Endothelial cell of hepatic sinusoid (primary cell): ENCODE results near the gene COL4A1.

Source experiments
- in situ Hi-C: cut with HindIII; loops from 2 replicates; pipeline ENCODE4 v1.10.0; 2017; ENCODE audit warnings: low sequenced_read_pairs

COL4A1 gene

DNA sequence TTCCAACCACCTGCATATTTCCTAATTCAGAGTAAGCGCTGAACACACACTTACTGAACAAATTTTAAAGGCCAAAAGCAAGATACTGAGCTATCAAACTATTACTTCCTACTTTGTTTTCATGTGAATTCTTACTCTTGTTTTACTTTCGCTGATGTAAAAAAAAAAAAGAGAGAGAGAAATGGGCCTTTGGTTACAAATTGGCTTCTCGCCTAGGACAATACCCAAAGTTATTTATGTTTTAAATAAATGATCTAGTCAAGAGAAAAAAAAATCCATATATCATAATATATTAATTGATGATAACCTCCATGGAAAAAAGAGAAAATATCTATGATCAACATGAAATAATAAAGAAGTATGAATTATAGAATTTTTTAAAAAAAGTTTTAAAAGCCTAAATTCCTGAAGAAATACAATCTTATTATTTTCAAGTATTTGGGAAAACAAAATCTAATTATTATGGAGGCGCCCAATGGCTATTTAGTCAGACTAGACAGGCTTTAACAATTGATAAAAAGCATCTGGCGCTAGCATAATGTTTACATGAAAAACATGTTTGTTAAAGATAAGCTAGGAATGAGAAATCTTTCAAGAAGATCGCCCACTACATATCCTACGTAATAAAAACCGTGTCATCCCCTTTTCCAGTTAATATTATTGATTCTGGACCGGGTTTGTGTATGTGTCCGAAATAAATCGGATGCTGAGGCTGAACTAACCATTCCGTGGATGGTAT, 9.0 kb downstream of the COL4A1 start:
- in situ Hi-C loops: no loop called here

- in situ Hi-C loops: no loop called here
Observed at GRCh38 chr13:110297011-110297410, 9.9 kb downstream of the COL4A1 start.

DNA sequence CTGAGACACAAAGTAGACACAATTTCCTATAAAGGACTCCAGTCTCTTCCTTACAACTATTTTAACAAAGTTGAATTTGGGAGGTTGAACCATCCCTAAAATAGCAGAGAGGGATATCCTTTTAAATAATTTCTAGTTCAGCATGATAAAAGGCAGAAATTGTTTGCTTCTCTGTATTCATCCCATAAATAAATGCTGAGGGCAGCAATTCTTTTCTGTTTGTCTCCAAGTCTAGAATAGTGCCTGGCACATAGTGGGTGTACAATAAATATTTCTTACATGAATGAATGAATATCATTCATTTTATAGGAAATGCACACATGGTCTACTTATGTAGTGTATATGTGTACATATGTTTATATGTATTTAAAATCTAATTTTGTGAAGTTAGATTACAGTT, 12.3 kb downstream of the COL4A1 start:
- in situ Hi-C loops: no loop called here

DNA sequence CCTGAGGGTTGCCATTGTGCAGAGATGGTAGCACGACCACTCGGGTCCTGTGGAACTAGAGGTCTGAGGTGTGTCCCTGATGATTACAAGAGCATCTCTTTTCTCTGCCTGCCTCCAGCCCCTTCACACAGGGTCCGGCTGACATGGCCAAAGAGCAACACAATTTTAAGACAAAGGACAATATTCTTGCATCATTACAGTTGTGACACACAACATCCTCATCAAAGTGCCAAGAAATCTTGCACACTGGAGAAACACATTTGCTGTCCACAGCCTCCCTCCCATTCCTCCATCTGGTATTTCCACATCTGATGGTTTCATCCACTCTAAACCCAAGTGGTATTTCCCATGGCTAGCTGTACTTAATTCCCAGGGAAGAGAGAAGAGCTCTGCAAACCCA, 12.8 kb downstream of the COL4A1 start:
- in situ Hi-C loops: no loop called here

DNA sequence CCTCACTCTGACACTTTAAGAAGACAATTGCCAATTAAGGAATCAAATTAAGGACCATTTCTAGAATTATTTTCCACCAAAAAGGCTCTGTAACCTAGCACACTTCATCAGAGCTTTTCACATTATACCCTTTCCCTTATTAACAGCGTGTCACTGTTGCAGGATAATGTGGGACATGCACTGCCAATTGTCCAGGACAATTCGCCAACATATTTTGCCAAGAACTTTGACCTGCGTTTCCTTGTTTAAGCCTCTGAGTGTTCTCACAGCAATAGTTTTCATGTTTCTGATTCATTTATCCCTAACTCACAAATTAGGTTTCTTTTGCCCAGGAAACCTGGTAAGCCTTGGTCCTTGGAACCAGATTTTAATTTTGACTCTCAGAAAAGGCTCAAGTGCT, 13.3 kb downstream of the COL4A1 start:
- in situ Hi-C loops: no loop called here

DNA sequence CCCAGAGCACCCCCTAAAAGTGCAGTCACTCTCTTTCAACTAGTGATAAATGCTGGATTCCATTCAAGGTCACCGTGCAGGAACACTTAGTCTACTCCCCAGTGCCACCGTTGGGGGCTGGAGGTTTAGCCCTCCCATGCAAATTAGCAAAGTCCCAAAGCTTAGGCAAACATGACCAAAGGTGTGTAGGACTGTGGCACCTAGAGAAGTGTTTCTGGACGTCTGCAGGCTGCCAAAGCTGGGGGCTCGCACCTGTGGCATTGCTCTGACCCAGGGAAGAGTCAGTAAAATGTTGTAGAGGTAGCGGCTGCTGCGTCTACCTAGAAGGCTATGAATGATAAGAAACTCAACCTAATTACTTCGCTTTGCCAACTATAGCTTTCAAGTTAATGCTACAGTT, 13.9 kb downstream of the COL4A1 start:
- in situ Hi-C loops: no loop called here

DNA sequence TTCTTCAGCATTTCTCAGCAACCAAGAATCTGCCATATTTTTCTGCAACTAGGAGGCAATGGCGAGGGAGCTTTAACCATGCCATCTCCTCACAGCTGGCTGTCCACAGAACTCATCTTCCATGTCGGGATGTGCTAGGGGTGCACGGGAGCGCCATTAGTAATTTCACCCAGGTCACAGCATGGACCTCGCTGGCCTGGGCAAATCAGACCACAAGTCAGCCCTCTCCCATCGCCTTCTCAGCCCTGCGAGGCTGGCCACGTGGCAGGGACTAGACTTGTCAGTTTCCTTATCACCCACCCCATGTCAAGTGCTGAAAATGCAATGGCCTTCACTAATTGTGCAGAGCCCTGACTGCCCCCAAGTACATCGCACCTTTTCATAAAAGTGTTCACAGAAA, 15.7 kb downstream of the COL4A1 start:
- in situ Hi-C loops: no loop called here

DNA sequence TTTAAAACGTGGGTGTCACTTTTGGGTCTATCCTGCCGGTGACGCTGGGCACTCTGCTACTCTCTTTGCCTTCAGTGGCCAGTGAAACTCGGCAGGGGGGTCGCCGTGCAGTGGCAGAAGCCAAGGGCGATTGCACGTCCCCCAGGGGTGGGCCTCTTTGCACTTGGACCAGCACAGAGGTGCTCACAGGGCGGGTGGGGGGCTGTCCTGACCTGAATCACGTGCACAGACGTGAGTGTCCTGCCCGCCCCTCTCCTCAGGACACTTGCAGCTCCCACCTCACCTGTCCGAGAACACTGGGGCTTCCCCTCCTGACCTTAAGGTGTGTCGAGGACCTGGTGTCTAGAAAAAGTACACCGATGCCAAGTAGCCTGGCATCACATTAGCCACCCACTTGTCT, 16.1 kb downstream of the COL4A1 start:
- in situ Hi-C loops: no loop called here

GRCh38 chr13:110290153-110290552, 16.8 kb downstream of the COL4A1 start:
- in situ Hi-C loops: no loop called here

- in situ Hi-C loops: no loop called here
Observed at GRCh38 chr13:110289661-110290060, 17.3 kb downstream of the COL4A1 start.

- in situ Hi-C loops: no loop called here
Observed at GRCh38 chr13:110289174-110289573, 17.8 kb downstream of the COL4A1 start.

GRCh38 chr13:110286833-110287819, 19.8 kb downstream of the COL4A1 start:
- in situ Hi-C loops: no loop called here

DNA sequence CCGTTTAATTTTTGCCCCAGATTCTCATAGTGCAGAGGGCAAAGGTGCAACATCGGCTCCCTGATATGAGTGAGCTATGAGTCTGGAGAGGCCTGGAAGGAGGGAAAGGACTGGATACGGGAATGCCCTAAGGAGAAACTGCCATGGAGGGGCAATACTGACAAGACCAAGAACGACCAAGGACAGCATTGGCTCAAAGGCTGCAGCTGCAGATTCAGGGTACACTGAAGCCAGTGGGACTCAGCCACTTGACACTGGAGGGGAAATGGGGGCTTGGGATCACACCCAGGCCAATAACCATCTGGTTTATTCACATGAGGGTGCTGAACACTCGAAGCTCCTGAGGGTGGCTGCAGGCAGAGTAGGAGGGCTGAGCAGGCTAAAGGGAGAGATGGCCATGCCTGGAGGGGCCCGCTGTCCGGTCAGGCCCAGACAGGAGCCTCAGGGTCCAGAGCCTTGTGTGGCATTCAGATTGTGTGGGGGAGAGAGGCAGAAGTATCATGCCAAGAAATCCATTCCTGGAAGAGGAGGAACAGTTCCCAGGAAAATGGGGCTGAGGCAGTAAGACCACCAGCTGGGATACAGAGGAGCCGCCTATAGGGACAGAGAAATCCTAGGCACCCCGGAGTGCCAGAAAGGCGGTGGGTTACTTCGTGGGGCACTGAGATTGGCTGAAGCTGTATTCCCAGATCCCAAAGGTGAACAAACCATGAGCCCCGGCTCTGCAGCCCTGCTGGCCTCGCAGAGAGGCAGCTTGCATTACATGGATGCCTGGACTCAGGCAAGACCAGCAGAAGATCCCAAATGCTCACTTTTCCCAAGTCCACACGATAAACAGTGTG, 20.7 kb downstream of the COL4A1 start:
- in situ Hi-C loops: no loop called here

- in situ Hi-C loops: loop anchor here (5.0 kb wide), 1 partner anchor 38 kb away; no protein-coding TSS in a partner anchor
Observed at GRCh38 chr13:110284779-110285484, 22.0 kb downstream of the COL4A1 start.

- in situ Hi-C loops: loop anchor here (5.0 kb wide), 1 partner anchor 37 kb away; no protein-coding TSS in a partner anchor
Observed at GRCh38 chr13:110283736-110284517, 23.0 kb downstream of the COL4A1 start.

- in situ Hi-C loops: loop anchor here (5.0 kb wide), 1 partner anchor 35 kb away; no protein-coding TSS in a partner anchor
Observed at GRCh38 chr13:110282316-110282841, 24.6 kb downstream of the COL4A1 start.

- in situ Hi-C loops: loop anchor here (5.0 kb wide), 1 partner anchor 34 kb away; no protein-coding TSS in a partner anchor
Observed at GRCh38 chr13:110281736-110282135, 25.2 kb downstream of the COL4A1 start.

GRCh38 chr13:110280985-110281688, 25.8 kb downstream of the COL4A1 start:
- in situ Hi-C loops: loop anchor here (5.0 kb wide), 1 partner anchor 34 kb away; no protein-coding TSS in a partner anchor
